Spleen (tissue), 11 donors: ENCODE data around the gene CNTNAP2. TPM values are rescaled to one million over a fixed set of nuclear protein-coding genes. Genes with fewer than 3 reads are reported as not detected.

ENCODE experiments used
- DNase-seq: peaks from one replicate; pipeline ENCODE4 v3.0.0-alpha.2; 2020
- H3K27ac ChIP-seq, 8 donors: fragments of 200-600 bp; sonication (generic) in 7 of 8; 1 replicate in 4 of 8; 2 replicates in 4 of 8; pipeline versions ENCODE4 v1.5.0 to v1.8.0; 2016 to 2021; ENCODE audit warnings: inconsistent platforms in 4 of 8, mild to moderate bottlenecking in 4 of 8, moderate library complexity in 1 of 8
- H3K27me3 ChIP-seq, 7 donors: fragments of 200-600 bp; sonication (generic) in 6 of 7; replicated peaks in 1 of 7; 1 replicate in 4 of 7; 2 replicates in 3 of 7; pipeline versions ENCODE4 v1.5.0 to v1.8.0; 2016 to 2021; ENCODE audit warnings: inconsistent platforms in 3 of 7, mild to moderate bottlenecking in 1 of 7
- H3K36me3 ChIP-seq, 6 donors: fragments of 200-600 bp; sonication (generic) in 5 of 6; 1 replicate in 4 of 6; 2 replicates in 2 of 6; pipeline versions ENCODE4 v1.5.0 to v1.8.0; 2016 to 2021; ENCODE audit warnings: inconsistent platforms in 2 of 6
- H3K4me1 ChIP-seq, 6 donors: fragments of 200-600 bp; sonication (generic) in 5 of 6; 1 replicate in 3 of 6; 2 replicates in 3 of 6; pipeline versions ENCODE4 v1.5.0 to v1.8.0; 2016 to 2021; ENCODE audit warnings: inconsistent platforms in 3 of 6
- H3K4me3 ChIP-seq, 8 donors: fragments of 200-600 bp; sonication (generic) in 7 of 8; 1 replicate in 4 of 8; 2 replicates in 4 of 8; pipeline versions ENCODE4 v1.5.0 to v1.8.0; 2016 to 2021; ENCODE audit warnings: inconsistent platforms in 4 of 8, mild to moderate bottlenecking in 4 of 8, moderate library complexity in 2 of 8
- H3K9me3 ChIP-seq, 8 donors: fragments of 200-600 bp; sonication (generic) in 7 of 8; 1 replicate in 4 of 8; 2 replicates in 4 of 8; pipeline versions ENCODE4 v1.5.0 to v1.8.0; 2016 to 2021; ENCODE audit warnings: inconsistent platforms in 4 of 8
- CTCF ChIP-seq, 11 experiments: fragments of 200-600 bp in 7 of 11; fragments of 450-650 bp in 4 of 11; sonication (generic) in 4 of 11; IDR thresholded peaks in 8 of 11; conservative IDR thresholded peaks in 3 of 11; 1 replicate in 7 of 11; 2 replicates in 4 of 11; pipeline versions ENCODE4 v1.4.0 to v1.8.0; 2016 to 2021; ENCODE audit warnings: antibody characterized with exemption in 11 of 11, inconsistent platforms in 4 of 11, mild to moderate bottlenecking in 1 of 11
- POLR2A ChIP-seq, 3 donors: fragments of 450-650 bp; IDR thresholded peaks; one replicate each; pipeline ENCODE4 v1.5.1; 2017; ENCODE audit warnings: antibody characterized with exemption in 3 of 3, mild to moderate bottlenecking in 1 of 3
- POLR2AphosphoS5 ChIP-seq, 3 donors: sonication (generic); formaldehyde crosslinking; IDR thresholded peaks; one replicate each; pipeline ENCODE4 v1.5.1; 2017; ENCODE audit warnings: antibody characterized with exemption in 3 of 3
- WGBS, 5 donors: extraction: QIAGEN DNeasy Blood & Tissue Kit in 3 of 5; methylation state at CpG; one replicate each; pipeline versions ENCODE4 v1.1.5 to v1.1.7; 2013 to 2018; 5-methylcytosine and 5-hydroxymethylcytosine counted together
- intact Hi-C: fragments of 100-400 bp; cut with DNase I; formaldehyde crosslinking; loops from one replicate; pipeline ENCODE4 v1.15.0; 2023; ENCODE audit warnings: low total_unique reads
- polyA plus RNA-seq, 3 donors: library from polyadenylated mRNA; stranded (reverse); fragments of 200-250 nt; gene quantifications; one replicate each; pipeline ENCODE4 v1.2.1, GENCODE V29; 2013
- total RNA-seq, 7 donors: library from RNA; depleted of rRNA in 3 of 7; stranded (reverse); fragments of >200 nt in 3 of 7; fragmentation: NEBNext Ultra II Directional in 4 of 7; extraction: Animal tissue kit (Norgen Biotek cat#: 25700) in 4 of 7; gene quantifications; one replicate each; pipeline versions ENCODE4 v1.1.0 to v1.2.1, GENCODE V29; 2016 to 2021
- donor health status: healthy with polysubstance abuse.
- donor health status: DM: no; HTN: no; CAD: no; lungs with moderate emphysema.
- donor health status: DM: no; HTN: no; CAD: no.
- donor health status: Bipolar disorder and iron deficiency.
- donor health status: healthy.
- donor health status: DM: no; HTN: no; CAD: no.
- donor health status: DM: yes; HTN: yes; CAD: no.

The CNTNAP2 gene
- total and polyA plus RNA-seq, 10 donors, result 0.13 to 2.0 (median 0.82) TPM

- Histone ChIP-seq H3K9me3 (peaks cover 0 to 7% (median 0%) of the 10 kb centered on the region in 8 donors), H3K36me3 (no peaks in the 10 kb centered on the region), H3K27me3 (no peaks in the 10 kb centered on the region), H3K4me1 (no peaks in the 10 kb centered on the region), H3K4me3 (no peak overlapping the region), H3K27ac (no peak overlapping the region)
- no peak for TF ChIP-seq POLR2AphosphoS5 (IDR thresholded peaks at IDR 0.05)
- TF ChIP-seq CTCF (IDR thresholded peaks at IDR 0.05 in 8 of 11, conservative IDR thresholded peaks at IDR 0.05 in 3 of 11), result no peak
- no peak for TF ChIP-seq POLR2A (IDR thresholded peaks at IDR 0.05)
- intact Hi-C loops, result no loop called here
- no peak for DNase-seq
- 76 to 85% (median 82%) methylated on average over 6 of the region's 6 CpGs for WGBS, 5 donors
These were observed 773.4 kb downstream of the CNTNAP2 start for GRCh38 chr7:146889806-146890555.

- no peaks in the 10 kb centered on the region for H3K4me1 ChIP-seq
- no peak overlapping the region for H3K4me3 ChIP-seq
- H3K36me3 ChIP-seq, result no peaks in the 10 kb centered on the region
- no peak for DNase-seq
- 74 to 89% (median 81%) methylated on average over 2 of the region's 2 CpGs for WGBS, 5 donors
- no peak for TF ChIP-seq POLR2A (IDR thresholded peaks at IDR 0.05)
- TF ChIP-seq CTCF (IDR thresholded peaks at IDR 0.05 in 8 of 11, conservative IDR thresholded peaks at IDR 0.05 in 3 of 11), result no peak
- TF ChIP-seq POLR2AphosphoS5 (IDR thresholded peaks at IDR 0.05), result no peak
- H3K9me3 ChIP-seq, result peaks cover 0 to 7% (median 0%) of the 10 kb centered on the region in 8 donors
- intact Hi-C loops, result no loop called here
- H3K27ac ChIP-seq, result no peak overlapping the region
- H3K27me3 ChIP-seq, result no peaks in the 10 kb centered on the region
These were observed 775.5 kb downstream of the CNTNAP2 start for GRCh38 chr7:146892151-146892550.

GRCh38 chr7:146894927-146895326 is 778.3 kb downstream of the CNTNAP2 start:
- no peaks in the 10 kb centered on the region for H3K4me1 ChIP-seq
- no peaks in the 10 kb centered on the region for H3K36me3 ChIP-seq
- no peak for TF ChIP-seq POLR2AphosphoS5 (IDR thresholded peaks at IDR 0.05)
- TF ChIP-seq CTCF (IDR thresholded peaks at IDR 0.05 in 8 of 11, conservative IDR thresholded peaks at IDR 0.05 in 3 of 11), result no peak
- no peak for TF ChIP-seq POLR2A (IDR thresholded peaks at IDR 0.05)
- peaks cover 0 to 7% (median 0%) of the 10 kb centered on the region in 8 donors for H3K9me3 ChIP-seq
- no peaks in the 10 kb centered on the region for H3K27me3 ChIP-seq
- WGBS, 5 donors, result 81 to 88% (median 86%) methylated on average over 3 of the region's 3 CpGs
- intact Hi-C loops, result no loop called here
- DNase-seq, result no peak
- H3K4me3 ChIP-seq, result no peak overlapping the region
- no peak overlapping the region for H3K27ac ChIP-seq

GRCh38 chr7:146902266-146902665 is 785.7 kb downstream of the CNTNAP2 start:
- intact Hi-C loops, result no loop called here
- Histone ChIP-seq H3K9me3 (peaks cover 0 to 22% (median 5%) of the 10 kb centered on the region in 8 donors), H3K27ac (no peak overlapping the region), H3K4me1 (no peaks in the 10 kb centered on the region), H3K36me3 (no peaks in the 10 kb centered on the region), H3K27me3 (no peaks in the 10 kb centered on the region), H3K4me3 (no peak overlapping the region)
- DNase-seq, result no peak
- 0 to 78% (median 47%) methylated on average over 1 of the region's 1 CpG for WGBS, 5 donors
- TF ChIP-seq CTCF (IDR thresholded peaks at IDR 0.05 in 8 of 11, conservative IDR thresholded peaks at IDR 0.05 in 3 of 11), result no peak
- TF ChIP-seq POLR2A (IDR thresholded peaks at IDR 0.05), result no peak
- no peak for TF ChIP-seq POLR2AphosphoS5 (IDR thresholded peaks at IDR 0.05)
